NCI-H2107 treated with DMSO at 0.1 percent for 48 hours (cell line): ENCODE data around the gene RNF182.
"Not testable (repeated sequence)": the region's sequence is repeated elsewhere in the genome, so short reads cannot be mapped to it uniquely, and the experiment has no call there.

Source experiments
- DNase-seq: peaks from one replicate; lab custom pipeline; 2025; ENCODE audit not compliant: unreplicated experiment; lab: John Stamatoyannopoulos, UW

RNF182 gene

DNA sequence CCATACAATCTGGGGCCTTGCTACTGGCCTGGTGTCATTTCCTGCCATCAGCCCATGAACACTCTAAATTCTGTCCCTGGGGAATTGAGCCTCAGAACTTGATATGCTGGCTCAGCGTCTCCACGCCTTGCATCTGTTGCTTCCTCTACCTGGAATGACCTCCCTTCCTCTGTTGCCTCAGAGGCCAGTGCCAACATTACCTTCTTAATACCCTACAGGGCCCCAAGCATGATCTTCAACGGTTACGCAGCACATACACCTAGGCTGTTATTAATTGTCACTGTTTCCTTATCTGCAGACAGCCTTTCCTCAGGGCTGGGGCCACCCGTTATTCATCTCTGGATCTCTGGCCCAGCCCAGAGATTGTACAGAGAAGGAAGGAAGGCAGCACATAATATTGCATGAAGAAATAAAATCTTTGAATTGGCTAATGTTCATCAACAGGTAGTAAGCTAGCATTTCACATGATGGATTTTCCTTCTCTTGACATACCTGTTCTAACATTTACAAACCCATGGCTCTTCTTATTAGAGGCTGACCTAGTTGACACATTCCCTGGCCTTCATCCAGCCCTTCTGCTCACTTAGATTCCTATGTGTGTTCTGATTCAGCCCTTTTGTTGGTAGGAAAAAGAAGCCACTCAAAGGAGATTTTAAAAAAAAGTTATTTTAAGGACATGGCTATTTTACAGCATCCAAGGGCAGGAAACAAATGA is 8.4 kb upstream of the RNF182 start:
- peak; percentile 7 for DNase-seq

DNA sequence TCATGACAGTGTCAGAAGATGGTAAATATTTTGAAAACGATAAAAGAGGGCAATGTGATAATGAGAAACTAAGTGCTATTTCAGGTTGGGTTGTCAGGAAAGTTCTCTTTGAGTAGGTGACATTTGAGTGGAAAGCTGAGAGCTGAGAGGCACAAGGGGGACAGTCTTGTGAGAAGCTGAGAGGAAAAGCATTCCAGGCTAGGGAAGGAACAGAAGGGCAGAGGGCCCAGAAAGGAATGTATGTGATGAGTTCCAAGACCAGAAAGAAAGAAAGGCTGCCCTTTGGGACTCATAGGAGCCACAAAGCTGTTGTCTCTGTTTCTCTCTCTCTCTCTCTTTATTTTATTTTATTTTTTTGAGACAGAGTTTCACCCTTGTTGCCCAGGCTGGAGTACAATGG is 7.6 kb upstream of the RNF182 start:
- no peak for DNase-seq

- DNase-seq = no peak
These were observed 6.0 kb upstream of the RNF182 start for GRCh38 chr6:13918686-13919250.

DNA sequence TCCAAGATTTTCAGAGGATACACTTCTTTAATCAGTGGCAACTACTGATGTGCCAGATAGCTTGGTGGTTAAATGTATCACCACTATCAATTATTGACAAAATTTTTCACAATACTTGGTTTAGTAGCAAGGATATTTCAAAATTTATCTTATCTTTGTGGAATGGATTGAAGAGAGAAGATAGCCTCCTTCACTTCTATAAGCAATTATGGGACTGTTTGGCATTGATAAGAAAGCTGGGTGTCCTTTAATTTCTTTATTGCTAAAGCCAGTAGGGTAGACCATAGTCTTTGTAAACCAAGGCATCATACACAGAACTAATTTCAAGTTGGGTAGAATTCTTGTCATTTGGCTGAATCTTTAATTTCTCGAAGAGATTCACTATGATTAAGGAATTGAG is 4.9 kb upstream of the RNF182 start:
- no peak for DNase-seq

- no peak for DNase-seq
These were observed 4.2 kb upstream of the RNF182 start for GRCh38 chr6:13920552-13920951.

DNA sequence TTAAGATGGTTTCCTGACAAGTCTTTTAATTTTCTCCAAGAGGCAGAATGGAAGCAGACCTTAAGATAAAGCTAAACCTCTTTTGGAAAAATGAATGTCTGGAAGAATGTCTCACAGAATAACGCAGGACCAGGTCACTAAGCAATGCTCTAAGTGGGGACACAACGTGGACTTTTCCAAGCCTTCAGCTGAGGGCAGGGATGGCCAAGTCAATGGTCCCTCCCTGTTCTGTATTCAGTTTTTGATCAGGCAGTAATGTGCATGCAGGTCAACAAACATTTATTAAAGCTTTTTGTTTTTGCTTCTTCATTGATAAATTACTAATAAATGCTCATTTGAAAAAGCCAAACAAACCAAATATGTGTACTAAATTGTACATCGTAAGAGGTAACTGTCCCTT is 2.0 kb upstream of the RNF182 start:
- DNase-seq = no peak

DNA sequence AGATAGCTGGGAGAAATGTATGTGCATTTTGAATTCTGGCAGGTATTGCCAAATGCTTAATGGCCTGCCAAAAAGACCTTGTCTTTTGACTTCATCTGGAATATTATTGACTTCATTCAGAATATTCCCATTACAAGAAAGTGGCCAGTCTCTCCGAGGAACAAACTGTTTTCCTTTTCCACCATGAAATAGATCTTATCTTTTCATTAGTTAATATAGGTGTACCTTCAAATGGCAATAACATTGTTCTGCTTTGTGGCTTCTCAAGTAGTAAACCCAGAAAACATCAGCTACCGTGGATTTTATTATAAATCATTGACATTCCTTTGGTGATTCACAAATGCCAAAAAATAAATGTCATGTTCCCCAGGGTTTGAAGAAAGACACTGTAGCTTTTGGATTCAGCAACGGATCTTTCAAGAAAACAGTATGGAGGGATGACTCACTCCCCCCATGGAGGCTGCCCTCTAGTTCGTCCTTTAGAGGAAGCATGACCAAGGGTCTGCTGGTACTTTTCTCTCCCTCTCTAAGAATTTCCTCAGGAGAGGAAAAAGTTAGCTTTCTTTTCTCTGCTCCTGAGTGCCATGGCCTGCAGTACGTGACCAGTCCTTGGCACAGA is 1.1 kb upstream of the RNF182 start:
- no peak for DNase-seq

GRCh38 chr6:13924146-13924948 is 405 bp upstream of the RNF182 start:
- peak; percentile 13 for DNase-seq

- no peak for DNase-seq
These were observed 1.6 kb downstream of the RNF182 start for GRCh38 chr6:13926378-13926777.

DNA sequence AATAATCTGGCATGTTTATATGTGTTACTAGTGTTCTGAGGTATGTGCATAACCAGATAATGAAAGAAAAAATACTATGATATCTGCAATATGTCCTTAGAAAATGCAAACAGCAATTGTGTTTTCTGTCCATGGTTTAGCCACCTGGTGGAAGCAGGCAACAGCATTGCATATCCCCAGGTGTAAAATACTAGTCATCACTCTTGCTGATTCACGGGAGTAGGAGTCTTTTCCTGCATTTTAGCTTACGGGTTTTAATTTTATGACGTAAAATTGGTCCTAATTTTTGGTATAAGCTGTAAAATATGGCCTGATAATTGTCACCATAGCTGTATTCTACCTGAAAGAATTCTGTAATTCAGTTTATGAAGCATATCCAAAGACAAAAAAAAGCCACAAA is 2.5 kb downstream of the RNF182 start:
- DNase-seq = no peak

GRCh38 chr6:13929196-13929595 is 4.4 kb downstream of the RNF182 start:
- no peak for DNase-seq

GRCh38 chr6:13931797-13932402 is 7.1 kb downstream of the RNF182 start:
- DNase-seq = no peak

DNA sequence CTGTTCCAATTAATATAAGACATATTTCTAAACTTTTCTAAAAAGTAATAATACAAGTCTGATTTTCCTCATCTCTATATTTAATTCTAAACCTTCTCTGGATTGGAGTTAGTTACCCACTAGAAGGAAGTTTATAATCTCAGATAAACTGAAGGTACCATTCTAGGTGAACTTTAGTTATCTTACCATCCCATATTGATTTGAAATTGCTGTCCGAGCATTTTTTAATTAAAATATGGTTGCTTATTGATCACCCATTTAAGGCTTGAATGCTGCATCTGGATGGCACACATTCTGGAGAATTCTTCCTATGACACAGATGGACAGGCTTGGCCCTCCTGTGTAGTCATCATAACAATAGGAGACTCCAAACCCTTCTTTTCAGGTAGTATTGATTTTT is 8.0 kb downstream of the RNF182 start:
- no peak for DNase-seq

DNA sequence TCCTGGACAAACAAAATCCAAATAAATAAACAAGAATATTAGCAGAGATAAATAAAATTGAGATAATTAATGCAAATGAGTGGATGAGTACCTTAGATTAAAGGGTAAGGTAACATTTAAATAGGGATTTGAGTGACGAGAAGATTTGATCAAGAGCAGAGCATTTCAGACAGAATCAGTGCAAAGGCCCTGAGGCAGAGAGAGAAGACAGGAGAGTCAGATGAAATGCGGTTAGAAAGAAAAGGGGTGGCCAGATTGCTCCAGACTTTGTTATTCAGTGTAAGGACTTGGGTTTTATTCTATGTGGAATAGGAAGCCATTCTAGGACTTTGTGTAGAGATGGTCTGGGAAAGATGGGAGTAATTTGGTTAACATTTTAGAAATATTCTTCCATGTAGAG is 10.0 kb downstream of the RNF182 start:
- DNase-seq = no peak

GRCh38 chr6:13935190-13935880 is 10.6 kb downstream of the RNF182 start:
- DNase-seq = no peak

- DNase-seq = not testable (repeated sequence)
These were observed 11.1 kb downstream of the RNF182 start for GRCh38 chr6:13935881-13936261.

- DNase-seq = no peak
These were observed 17.1 kb downstream of the RNF182 start for GRCh38 chr6:13941902-13942301.

DNA sequence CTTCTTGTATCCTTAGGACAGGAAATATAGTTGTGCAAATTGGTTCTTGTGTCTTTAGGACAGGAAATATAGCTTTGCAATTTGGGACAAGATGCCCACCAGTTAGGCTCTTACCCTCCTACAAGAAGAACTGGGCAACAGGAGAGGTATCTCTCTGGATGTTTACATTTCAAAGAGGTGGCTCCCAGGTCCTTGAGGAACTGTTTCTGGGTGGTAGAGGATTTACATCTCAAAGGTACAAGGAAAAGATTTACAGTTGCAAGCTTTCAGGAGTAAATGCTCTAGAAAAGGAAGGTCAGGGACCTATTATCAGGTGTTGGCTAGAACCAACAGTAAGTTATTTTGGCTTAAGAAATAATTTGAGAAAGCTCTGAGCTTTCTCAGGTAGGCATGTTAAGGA is 19.2 kb downstream of the RNF182 start:
- no peak for DNase-seq

GRCh38 chr6:13946506-13946905 is 21.8 kb downstream of the RNF182 start:
- no peak for DNase-seq

- DNase-seq = no peak
These were observed 22.9 kb downstream of the RNF182 start for GRCh38 chr6:13947611-13948178.
